ENCODE results near the gene CHCHD3.
"Not testable (repeated sequence)": the region's sequence is repeated elsewhere in the genome, so short reads cannot be mapped to it uniquely, and the experiment has no call there.

Gene CHCHD3

GRCh38 chr7:132966754-132967469 is 115.0 kb downstream of the CHCHD3 start:
- FAIRE-seq (no peak), DNase-seq (ENCODE audit: insufficient read length, low spot score) (no peak)

GRCh38 chr7:132965951-132966350 is 115.9 kb downstream of the CHCHD3 start:
- FAIRE-seq (no peak), DNase-seq (ENCODE audit: insufficient read length, low spot score) (no peak)

- FAIRE-seq (no peak), DNase-seq (ENCODE audit: insufficient read length, low spot score) (no peak)
Observed at GRCh38 chr7:132964876-132965275, 117.0 kb downstream of the CHCHD3 start.

- FAIRE-seq = no peak
- DNase-seq (ENCODE audit: insufficient read length, low spot score) = no peak
Observed at GRCh38 chr7:132959891-132960290, 122.0 kb downstream of the CHCHD3 start.

GRCh38 chr7:132956556-132956955 is 125.3 kb downstream of the CHCHD3 start:
- DNase-seq (ENCODE audit: insufficient read length, low spot score) (no peak), FAIRE-seq (no peak)

- no peak for DNase-seq (ENCODE audit: insufficient read length, low spot score)
- no peak for FAIRE-seq
Observed at GRCh38 chr7:132953468-132953867, 128.4 kb downstream of the CHCHD3 start.

GRCh38 chr7:132950725-132951124 is 131.2 kb downstream of the CHCHD3 start:
- DNase-seq (ENCODE audit: insufficient read length, low spot score) (no peak), FAIRE-seq (no peak)

GRCh38 chr7:132947011-132947410 is 134.9 kb downstream of the CHCHD3 start:
- FAIRE-seq (no peak), DNase-seq (ENCODE audit: insufficient read length, low spot score) (no peak)

- FAIRE-seq = peak; percentile 21
- DNase-seq (ENCODE audit: insufficient read length, low spot score) = no peak
Observed at GRCh38 chr7:132944774-132945173, 137.1 kb downstream of the CHCHD3 start.

- FAIRE-seq (peak; percentile 57), DNase-seq (ENCODE audit: insufficient read length, low spot score) (no peak)
Observed at GRCh38 chr7:132943645-132944044, 138.2 kb downstream of the CHCHD3 start.

- DNase-seq (ENCODE audit: insufficient read length, low spot score) (no peak), FAIRE-seq (no peak)
Observed at GRCh38 chr7:132942701-132943100, 139.2 kb downstream of the CHCHD3 start.

- FAIRE-seq = peak; percentile 21
- no peak for DNase-seq (ENCODE audit: insufficient read length, low spot score)
Observed at GRCh38 chr7:132941905-132942304, 140.0 kb downstream of the CHCHD3 start.

- DNase-seq (ENCODE audit: insufficient read length, low spot score) (no peak), FAIRE-seq (no peak)
Observed at GRCh38 chr7:132941428-132941827, 140.5 kb downstream of the CHCHD3 start.

GRCh38 chr7:132940084-132940483 is 141.8 kb downstream of the CHCHD3 start:
- no peak for FAIRE-seq
- DNase-seq (ENCODE audit: insufficient read length, low spot score) = no peak

- FAIRE-seq (no peak), DNase-seq (ENCODE audit: insufficient read length, low spot score) (no peak)
Observed at GRCh38 chr7:132939495-132939894, 142.4 kb downstream of the CHCHD3 start.

GRCh38 chr7:132937286-132937685 is 144.6 kb downstream of the CHCHD3 start:
- no peak for FAIRE-seq
- no peak for DNase-seq (ENCODE audit: insufficient read length, low spot score)

- DNase-seq (ENCODE audit: insufficient read length, low spot score) (no peak), FAIRE-seq (no peak)
Observed at GRCh38 chr7:132935608-132936007, 146.3 kb downstream of the CHCHD3 start.

GRCh38 chr7:132934017-132934416 is 147.9 kb downstream of the CHCHD3 start:
- DNase-seq (ENCODE audit: insufficient read length, low spot score) = no peak
- peak; percentile 26 for FAIRE-seq

GRCh38 chr7:132933072-132933458 is 148.8 kb downstream of the CHCHD3 start:
- DNase-seq (ENCODE audit: insufficient read length, low spot score) (no peak), FAIRE-seq (peak; percentile 26)

- FAIRE-seq = no peak
Observed at GRCh38 chr7:132932296-132933071, 149.4 kb downstream of the CHCHD3 start.

GRCh38 chr7:132930881-132931280 is 151.0 kb downstream of the CHCHD3 start:
- DNase-seq (ENCODE audit: insufficient read length, low spot score) (no peak), FAIRE-seq (no peak)

More at GRCh38 chr7:132932296-132933071, 149.4 kb downstream of the CHCHD3 start:
- no peak for DNase-seq (ENCODE audit: insufficient read length, low spot score)

- DNase-seq (ENCODE audit: insufficient read length, low spot score); FAIRE-seq: not testable (repeated sequence)
Observed at GRCh38 chr7:132929944-132930343, 151.9 kb downstream of the CHCHD3 start.
